A549 (cell line): ENCODE results near the gene LDLRAD3.

Source experiments
- CTCF ChIP-seq: fragments of >200 bp; sonication (Bioruptor Twin); formaldehyde crosslinking; IDR thresholded peaks from 3 replicates; pipeline ENCODE4 v1.5.1; 2016
- ELK1 ChIP-seq: fragments of 150-350 bp; IDR thresholded peaks from 2 replicates; pipeline ENCODE4 v1.6.1; 2014; ENCODE audit warnings: low read depth, mild to moderate bottlenecking, low read length
- HEYL ChIP-seq: fragments of 250-450 bp; sonication (Bioruptor Pico); IDR thresholded peaks from 2 replicates; pipeline ENCODE4 v1.8.0; 2021; ENCODE audit warnings: mild to moderate bottlenecking, moderate library complexity
- KDM1A ChIP-seq: fragments of 200-600 bp; sonication (generic); IDR thresholded peaks from 2 replicates; pipeline ENCODE4 v1.6.1; 2016; ENCODE audit warnings: low read depth, mild to moderate bottlenecking
- MAZ ChIP-seq: fragments of 150-350 bp; IDR thresholded peaks from 2 replicates; pipeline ENCODE4 v1.6.1; 2014; ENCODE audit warnings: antibody characterized with exemption, low read depth, low read length, borderline replicate concordance
- NR3C1 ChIP-seq: fragments of >200 bp; sonication (Bioruptor Twin); formaldehyde crosslinking; IDR thresholded peaks from 3 replicates; pipeline ENCODE4 v1.6.1; 2017
- POLR2A ChIP-seq: IDR thresholded peaks from 2 replicates; pipeline ENCODE4 v1.6.1; 2012; ENCODE audit warnings: mild to moderate bottlenecking, low read length
- RCOR1 ChIP-seq: fragments of 150-350 bp; IDR thresholded peaks from 2 replicates; pipeline ENCODE4 v1.6.1; 2014; ENCODE audit warnings: antibody characterized with exemption, low read length, low read depth
- RNF2 ChIP-seq: fragments of 200-600 bp; sonication (generic); IDR thresholded peaks from 2 replicates; pipeline ENCODE4 v1.6.1; 2016; ENCODE audit warnings: low read depth, mild to moderate bottlenecking, antibody characterized with exemption, moderate library complexity, borderline replicate concordance
- USF2 ChIP-seq: fragments of 450-650 bp; IDR thresholded peaks from 2 replicates; pipeline ENCODE4 v1.6.1; 2014; ENCODE audit warnings: antibody characterized with exemption

GRCh38 chr11:36090356-36091109 lies 146.7 kb downstream of the LDLRAD3 start:
- TF ChIP-seq RNF2, result no peak
- no peak for TF ChIP-seq KDM1A
- no peak for TF ChIP-seq CTCF
- no peak for TF ChIP-seq POLR2A
- TF ChIP-seq RCOR1, result no peak
- no peak for TF ChIP-seq HEYL
- no peak for TF ChIP-seq NR3C1
- no peak for TF ChIP-seq USF2
- TF ChIP-seq ELK1, result no peak
- no peak for TF ChIP-seq MAZ
